OCI-LY7 (cell line): ENCODE results near the gene LRRIQ4. TPM values are rescaled to one million over a fixed set of nuclear protein-coding genes. Genes with fewer than 3 reads are reported as not detected.

Experiments used
- BruUV-seq: library from RNA; stranded (reverse); fragments of 400-500 nt; replicated peaks from 2 replicates; lab custom pipeline; 2021; lab: Mats Ljungman, UMichigan
- CTCF ChIA-PET: fragments of 300-600 bp; sonication (Branson Sonifier 250); formaldehyde crosslinking; loops from one replicate; lab custom pipeline; 2022; ENCODE audit warnings: antibody characterized with exemption; ENCODE audit not compliant: unreplicated experiment; lab: Charles Lee
- POLR2A ChIA-PET: fragments of 300-600 bp; sonication (Branson Sonifier 250); formaldehyde crosslinking; loops from one replicate; lab custom pipeline; 2022; ENCODE audit warnings: antibody characterized with exemption; lab: Charles Lee
- DNase-seq: peaks from one replicate; pipeline ENCODE4 v3.0.0-alpha.2; 2015; ENCODE audit warnings: low spot score
- H2AFZ ChIP-seq: fragments of 200-600 bp; sonication (generic), shearing (Covaris generic); 2 replicates; pipeline ENCODE4 v1.6.1; 2014; ENCODE audit warnings: mild to moderate bottlenecking, antibody characterized with exemption, low read length, moderate library complexity
- H3K27ac ChIP-seq: fragments of 200-600 bp; sonication (generic); 2 replicates; pipeline ENCODE4 v1.5.1; 2014; ENCODE audit warnings: mixed run types, low read depth, mild to moderate bottlenecking, moderate library complexity, low read length, inconsistent platforms; ENCODE audit not compliant: poor library complexity, severe bottlenecking
- H3K36me3 ChIP-seq: fragments of 200-600 bp; sonication (generic); 2 replicates; pipeline ENCODE4 v1.6.1; 2014; ENCODE audit warnings: mild to moderate bottlenecking, antibody characterized with exemption, low read length, moderate library complexity, mixed read lengths; ENCODE audit not compliant: insufficient read depth
- H3K4me1 ChIP-seq: fragments of 200-600 bp; sonication (generic); 2 replicates; pipeline ENCODE4 v1.5.1; 2014; ENCODE audit warnings: mild to moderate bottlenecking, low read length; ENCODE audit not compliant: insufficient read depth, poor library complexity, severe bottlenecking
- H3K4me2 ChIP-seq: fragments of 200-600 bp; sonication (generic); 2 replicates; pipeline ENCODE4 v1.6.1; 2014; ENCODE audit warnings: mild to moderate bottlenecking, low read length
- H3K4me3 ChIP-seq: fragments of 200-600 bp; sonication (generic); 2 replicates; pipeline ENCODE4 v1.5.1; 2014; ENCODE audit warnings: mild to moderate bottlenecking, low read depth, low read length; ENCODE audit not compliant: poor library complexity, severe bottlenecking
- H3K79me2 ChIP-seq: fragments of 200-600 bp; sonication (generic); 2 replicates; pipeline ENCODE4 v1.6.1; 2016; ENCODE audit warnings: low read depth, mild to moderate bottlenecking, low read length, moderate library complexity, mixed read lengths; ENCODE audit not compliant: insufficient read depth
- H3K9me2 ChIP-seq: fragments of 200-600 bp; sonication (generic); 2 replicates; pipeline ENCODE4 v1.6.1; 2016; ENCODE audit warnings: mild to moderate bottlenecking, low read length, mixed read lengths; ENCODE audit not compliant: insufficient read depth
- H3K9me3 ChIP-seq: fragments of 200-600 bp; sonication (generic); 2 replicates; pipeline ENCODE4 v1.6.1; 2014; ENCODE audit warnings: mild to moderate bottlenecking, mixed run types, low read length, mixed read lengths
- H4K20me1 ChIP-seq: fragments of 200-600 bp; sonication (generic); 2 replicates; pipeline ENCODE4 v1.6.1; 2014; ENCODE audit warnings: mild to moderate bottlenecking, antibody characterized with exemption, low read length, moderate library complexity, mixed read lengths; ENCODE audit not compliant: insufficient read depth
- CTCF ChIP-seq: fragments of 200-600 bp; sonication (generic); conservative IDR thresholded peaks from 2 replicates; pipeline ENCODE4 v1.5.1; 2014; ENCODE audit warnings: mild to moderate bottlenecking, antibody characterized with exemption, low read length, moderate library complexity, mixed read lengths
- EZH2phosphoT487 ChIP-seq: fragments of 200-600 bp; sonication (generic); IDR thresholded peaks from 2 replicates; pipeline ENCODE4 v1.6.1; 2018; ENCODE audit warnings: low read depth, borderline replicate concordance, mild to moderate bottlenecking, mixed run types, antibody characterized with exemption, low read length, moderate library complexity, mixed read lengths
- intact Hi-C: fragments of 100-400 bp; cut with micrococcal nuclease; formaldehyde crosslinking; loops from one replicate; pipeline ENCODE4 v1.10.0; 2022; ENCODE audit not compliant: unreplicated experiment
- total RNA-seq, 2 experiments: library from RNA; depleted of rRNA in 1 of 2; stranded (reverse); fragments of >200 nt in 1 of 2; shearing (Covaris generic) in 1 of 2; gene quantifications; 2 replicates each; pipeline ENCODE4 v1.2.3, GENCODE V29; 2014 to 2022

LRRIQ4 gene
- total RNA-seq, 2 experiments from 2014 or later, result 0.17 to 0.47 TPM

DNA sequence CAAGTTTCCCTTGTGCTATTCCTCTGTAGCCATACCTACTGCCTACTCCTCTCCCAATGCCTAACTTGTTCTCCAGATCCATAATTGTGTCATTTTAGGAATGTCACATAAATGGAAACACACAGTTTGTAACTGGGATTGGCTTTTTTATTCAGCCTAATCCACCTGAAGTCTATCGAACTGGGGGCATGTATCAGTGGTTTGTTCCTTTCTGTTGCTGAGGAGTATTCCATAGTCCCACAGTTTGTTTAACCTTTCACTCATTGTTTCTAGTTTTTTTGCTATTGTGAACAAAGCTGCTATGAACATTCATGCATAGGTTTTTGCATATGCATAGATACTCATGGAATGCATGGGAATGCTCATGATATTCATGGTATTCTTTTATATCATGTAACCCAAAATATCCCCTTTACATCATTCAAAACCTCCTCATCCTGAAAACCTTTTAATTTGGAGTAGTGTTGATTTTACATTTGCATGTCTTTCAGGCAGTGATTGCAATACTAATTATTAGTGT lies 25.9 kb downstream of the LRRIQ4 start:
- Histone ChIP-seq H3K4me2 (no peak overlapping the region), H3K27ac (no peak overlapping the region), H3K9me3 (no peaks in the 10 kb centered on the region), H3K36me3 (no peaks in the 10 kb centered on the region), H3K4me3 (no peak overlapping the region), H3K4me1 (peaks cover 52% of the 10 kb centered on the region), H4K20me1 (no peaks in the 10 kb centered on the region), H2AFZ (no peak overlapping the region), H3K9me2 (no peaks in the 10 kb centered on the region), H3K79me2 (no peaks in the 10 kb centered on the region)
- ChIA-PET CTCF (no interaction called here), POLR2A (interaction anchor here (0.6 to 1.3 kb wide), 2 partner anchors 29 to 71 kb away, joined by 3 to 9 read pairs; no protein-coding TSS in a partner anchor)
- TF ChIP-seq EZH2phosphoT487 (no peak), CTCF (no peak)
- DNase-seq, result no peak
- BruUV-seq, result no TSS peak
- intact Hi-C loops, result no loop called here

DNA sequence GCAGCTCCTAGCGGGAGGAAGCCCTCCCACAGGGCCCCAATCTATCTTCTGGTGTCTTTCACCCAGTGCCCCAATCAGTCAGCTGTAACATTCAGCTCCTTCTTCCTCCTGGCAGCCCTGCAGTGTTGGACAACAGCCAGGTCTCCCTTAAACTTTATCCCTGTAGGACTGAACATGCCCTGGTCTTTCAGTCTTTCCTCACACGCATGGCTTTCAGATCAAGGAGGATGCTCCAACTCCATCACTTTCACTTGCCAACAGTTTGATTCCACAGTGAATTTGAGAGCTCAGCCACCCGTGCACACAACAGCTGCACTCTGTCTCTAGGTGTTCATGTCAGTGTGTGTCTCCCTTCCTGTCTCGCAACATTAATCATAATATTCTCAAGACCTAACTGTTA lies 28.5 kb downstream of the LRRIQ4 start:
- Histone ChIP-seq H3K9me2 (no peaks in the 10 kb centered on the region), H3K79me2 (no peaks in the 10 kb centered on the region), H3K36me3 (no peaks in the 10 kb centered on the region), H3K27ac (peak overlapping the region; percentile 64), H4K20me1 (no peaks in the 10 kb centered on the region), H3K4me3 (peak overlapping the region; percentile 23), H3K9me3 (no peaks in the 10 kb centered on the region), H3K4me2 (peak overlapping the region; percentile 78), H3K4me1 (peaks cover 50% of the 10 kb centered on the region), H2AFZ (peak overlapping the region; percentile 98)
- peak; percentile 74 for DNase-seq
- ChIA-PET POLR2A (interaction anchor here (0.6 to 2.8 kb wide), 16 partner anchors 9 to 515 kb away, joined by 3 to 16 read pairs (median 4); partner anchors contain the start of genes ACTRT3, LRRC34 and LRRIQ4), CTCF (interaction anchor here (0.9 kb wide), 1 partner anchor 26 kb away, joined by 3 read pairs; no protein-coding TSS in a partner anchor)
- intact Hi-C loops, result loop anchor here (5.0 kb wide), 1 partner anchor 69 kb away; the partner anchor contains the start of gene MYNN
- no TSS peak for BruUV-seq
- no peak for TF ChIP-seq CTCF
- no peak for TF ChIP-seq EZH2phosphoT487

DNA sequence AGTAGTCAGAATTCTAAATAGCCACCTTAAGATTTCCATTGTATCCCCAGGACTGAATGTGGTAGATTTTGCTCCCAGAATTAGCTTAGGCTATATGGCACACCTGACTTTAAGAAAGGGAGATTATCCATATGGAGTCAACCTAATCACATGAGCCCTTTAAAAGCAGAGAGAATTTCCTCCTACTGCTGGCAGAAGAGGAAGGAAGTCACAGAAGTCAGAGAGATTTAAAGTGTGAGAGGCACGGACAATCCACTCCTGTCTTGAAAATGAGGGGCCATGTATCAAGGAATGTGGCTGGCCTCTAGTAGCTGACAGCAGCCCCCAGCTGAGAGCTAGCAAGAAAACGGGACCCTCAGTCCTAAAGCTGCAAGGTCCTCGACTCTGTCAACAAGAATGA lies 30.3 kb downstream of the LRRIQ4 start:
- H3K36me3 ChIP-seq, result no peaks in the 10 kb centered on the region
- H4K20me1 ChIP-seq, result no peaks in the 10 kb centered on the region
- no peaks in the 10 kb centered on the region for H3K9me2 ChIP-seq
- H3K4me2 ChIP-seq, result peak overlapping the region; percentile 12; the same call in 1 of the 2 replicates
- DNase-seq, result no peak
- H3K4me1 ChIP-seq, result peaks cover 47% of the 10 kb centered on the region
- H3K4me3 ChIP-seq, result no peak overlapping the region
- POLR2A ChIA-PET, result interaction anchor here (0.6 to 2.4 kb wide), 9 partner anchors 7 to 372 kb away, joined by 3 to 17 read pairs (median 4); no protein-coding TSS in a partner anchor
- H3K79me2 ChIP-seq, result no peaks in the 10 kb centered on the region
- H3K9me3 ChIP-seq, result no peaks in the 10 kb centered on the region
- peak overlapping the region; percentile 82 for H2AFZ ChIP-seq
- no TSS peak for BruUV-seq
- CTCF ChIA-PET, result interaction anchor here (0.5 to 0.6 kb wide), 2 partner anchors 74 to 194 kb away, joined by 3 to 5 read pairs; partner anchors contain the start of gene ACTRT3
- intact Hi-C loops, result loop anchor here (5.0 kb wide), 1 partner anchor 71 kb away; the partner anchor contains the start of gene MYNN
- peak overlapping the region; percentile 22 for H3K27ac ChIP-seq
- TF ChIP-seq CTCF (no peak), EZH2phosphoT487 (no peak)
